GM18498 (cell line): Measurements from ENCODE around the gene NDRG3.

Experiments
- ATAC-seq: cut with Tn5 transposase; IDR thresholded peaks from one replicate; pipeline ENCODE4 v1.9.1; 2021; ENCODE audit warnings: mild to moderate bottlenecking, moderate library complexity; ENCODE audit not compliant: unreplicated experiment

The NDRG3 gene

GRCh38 chr20:36761125-36761524 lies 15.2 kb upstream of the NDRG3 start:
- ATAC-seq: no peak

GRCh38 chr20:36760647-36761046 lies 14.8 kb upstream of the NDRG3 start:
- ATAC-seq: no peak

- no peak for ATAC-seq
Measured at GRCh38 chr20:36758276-36758675, 12.4 kb upstream of the NDRG3 start.

- ATAC-seq: no peak
Measured at GRCh38 chr20:36756496-36756895, 10.6 kb upstream of the NDRG3 start.

- ATAC-seq: no peak
Measured at GRCh38 chr20:36754656-36755222, 8.8 kb upstream of the NDRG3 start.

GRCh38 chr20:36752582-36752981 lies 6.7 kb upstream of the NDRG3 start:
- no peak for ATAC-seq

- peak; percentile 50 for ATAC-seq
Measured at GRCh38 chr20:36745234-36745926, 510 bp downstream of the NDRG3 start.

GRCh38 chr20:36744764-36745191 lies 1.1 kb downstream of the NDRG3 start:
- ATAC-seq: no peak

- ATAC-seq: no peak
Measured at GRCh38 chr20:36744243-36744642, 1.6 kb downstream of the NDRG3 start.

- no peak for ATAC-seq
Measured at GRCh38 chr20:36742558-36742957, 3.3 kb downstream of the NDRG3 start.

GRCh38 chr20:36741072-36741471 lies 4.8 kb downstream of the NDRG3 start:
- ATAC-seq: no peak

GRCh38 chr20:36737183-36737499 lies 8.7 kb downstream of the NDRG3 start:
- ATAC-seq: no peak

- no peak for ATAC-seq
Measured at GRCh38 chr20:36736451-36737182, 9.3 kb downstream of the NDRG3 start.

- ATAC-seq: no peak
Measured at GRCh38 chr20:36732456-36732855, 13.4 kb downstream of the NDRG3 start.

GRCh38 chr20:36728986-36729385 lies 16.9 kb downstream of the NDRG3 start:
- ATAC-seq: no peak

- ATAC-seq: no peak
Measured at GRCh38 chr20:36726168-36726567, 19.7 kb downstream of the NDRG3 start.

- ATAC-seq: no peak
Measured at GRCh38 chr20:36720510-36720909, 25.4 kb downstream of the NDRG3 start.

GRCh38 chr20:36717657-36718056 lies 28.2 kb downstream of the NDRG3 start:
- no peak for ATAC-seq

- no peak for ATAC-seq
Measured at GRCh38 chr20:36717021-36717420, 28.9 kb downstream of the NDRG3 start.

GRCh38 chr20:36712775-36713174 lies 33.1 kb downstream of the NDRG3 start:
- no peak for ATAC-seq

- no peak for ATAC-seq
Measured at GRCh38 chr20:36709126-36709525, 36.8 kb downstream of the NDRG3 start.

- ATAC-seq: no peak
Measured at GRCh38 chr20:36703530-36703929, 42.4 kb downstream of the NDRG3 start.
